ENCODE data around the gene SYNE2. TPM values are rescaled to one million over a fixed set of nuclear protein-coding genes. Genes with fewer than 3 reads are reported as not detected.

The SYNE2 gene
- total RNA-seq, 4 donors from 2014 or later: 96.9 to 207 (median 182) TPM

DNA sequence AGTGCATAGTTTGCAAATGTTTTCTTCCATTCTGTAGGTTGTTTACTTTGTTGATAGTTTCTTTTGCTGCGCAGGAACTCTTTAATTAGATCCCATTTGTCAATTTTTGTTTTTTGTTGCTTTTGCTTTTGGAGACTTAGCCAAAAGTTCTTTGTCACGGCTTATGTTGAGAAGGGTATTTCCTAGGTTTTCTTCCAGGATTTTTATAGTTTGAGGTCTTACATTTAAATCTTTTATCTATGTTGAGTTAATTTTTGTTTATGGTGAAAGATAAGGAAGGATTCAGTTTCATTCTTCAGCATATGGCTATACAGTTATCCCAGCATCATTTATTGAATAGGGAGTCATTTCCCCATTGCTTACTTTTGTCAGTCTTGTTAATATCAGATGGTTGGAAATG, 51.9 kb downstream of the SYNE2 start:
- no peak for DNase-seq
- Histone ChIP-seq H3K27ac (no peak overlapping the region), H3K9me3 (no peaks in the 10 kb centered on the region), H3K4me3 (no peak overlapping the region), H3K4me1 (peaks cover 12 to 13% of the 10 kb centered on the region in 2 donors), H3K27me3 (no peaks in the 10 kb centered on the region), H3K36me3 (no peaks in the 10 kb centered on the region)
- intact Hi-C loops (cut with DNase I; ENCODE audit: low total_unique reads): no loop called here
- no peak for ATAC-seq
- in situ Hi-C loops (cut with MboI; ENCODE audit: low sequenced_read_pairs in 4 of 4): no loop called here
- TF ChIP-seq POLR2A (IDR thresholded peaks at IDR 0.05): no peak
- TF ChIP-seq, protein P1, sequence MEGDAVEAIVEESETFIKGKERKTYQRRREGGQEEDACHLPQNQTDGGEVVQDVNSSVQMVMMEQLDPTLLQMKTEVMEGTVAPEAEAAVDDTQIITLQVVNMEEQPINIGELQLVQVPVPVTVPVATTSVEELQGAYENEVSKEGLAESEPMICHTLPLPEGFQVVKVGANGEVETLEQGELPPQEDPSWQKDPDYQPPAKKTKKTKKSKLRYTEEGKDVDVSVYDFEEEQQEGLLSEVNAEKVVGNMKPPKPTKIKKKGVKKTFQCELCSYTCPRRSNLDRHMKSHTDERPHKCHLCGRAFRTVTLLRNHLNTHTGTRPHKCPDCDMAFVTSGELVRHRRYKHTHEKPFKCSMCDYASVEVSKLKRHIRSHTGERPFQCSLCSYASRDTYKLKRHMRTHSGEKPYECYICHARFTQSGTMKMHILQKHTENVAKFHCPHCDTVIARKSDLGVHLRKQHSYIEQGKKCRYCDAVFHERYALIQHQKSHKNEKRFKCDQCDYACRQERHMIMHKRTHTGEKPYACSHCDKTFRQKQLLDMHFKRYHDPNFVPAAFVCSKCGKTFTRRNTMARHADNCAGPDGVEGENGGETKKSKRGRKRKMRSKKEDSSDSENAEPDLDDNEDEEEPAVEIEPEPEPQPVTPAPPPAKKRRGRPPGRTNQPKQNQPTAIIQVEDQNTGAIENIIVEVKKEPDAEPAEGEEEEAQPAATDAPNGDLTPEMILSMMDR (IDR thresholded peaks at IDR 0.05 in 4 of 5, conservative IDR thresholded peaks at IDR 0.05 in 1 of 5): no peak

DNA sequence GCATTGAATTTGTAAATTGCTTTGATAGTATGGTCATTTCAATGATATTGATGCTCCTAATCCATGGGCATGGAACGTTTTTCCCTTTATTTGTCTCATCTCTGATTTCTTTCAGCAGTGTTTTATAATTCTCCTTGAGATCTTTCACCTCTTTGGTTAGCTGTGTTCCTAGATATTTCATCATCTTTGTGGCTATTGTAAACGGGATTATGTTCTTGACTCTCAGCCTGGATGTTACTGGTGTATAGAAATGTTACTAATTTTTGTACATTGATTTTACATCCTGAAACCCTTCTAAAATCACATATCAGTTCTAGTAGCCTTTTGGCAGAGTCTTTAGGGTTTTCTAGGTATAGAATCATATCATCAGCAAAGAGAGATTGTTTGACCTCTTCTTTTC, 52.6 kb downstream of the SYNE2 start:
- DNase-seq (no peak), ATAC-seq (no peak)
- TF ChIP-seq, protein P1 (IDR thresholded peaks at IDR 0.05 in 4 of 5, conservative IDR thresholded peaks at IDR 0.05 in 1 of 5): no peak
- no peak for TF ChIP-seq POLR2A (IDR thresholded peaks at IDR 0.05)
- Histone ChIP-seq H3K9me3 (no peaks in the 10 kb centered on the region), H3K27ac (no peak overlapping the region), H3K4me3 (no peak overlapping the region), H3K27me3 (no peaks in the 10 kb centered on the region), H3K4me1 (peaks cover 9 to 11% of the 10 kb centered on the region in 2 donors), H3K36me3 (no peaks in the 10 kb centered on the region)
- in situ Hi-C loops (cut with MboI; ENCODE audit: low sequenced_read_pairs in 4 of 4): no loop called here
- intact Hi-C loops (cut with DNase I; ENCODE audit: low total_unique reads): no loop called here

DNA sequence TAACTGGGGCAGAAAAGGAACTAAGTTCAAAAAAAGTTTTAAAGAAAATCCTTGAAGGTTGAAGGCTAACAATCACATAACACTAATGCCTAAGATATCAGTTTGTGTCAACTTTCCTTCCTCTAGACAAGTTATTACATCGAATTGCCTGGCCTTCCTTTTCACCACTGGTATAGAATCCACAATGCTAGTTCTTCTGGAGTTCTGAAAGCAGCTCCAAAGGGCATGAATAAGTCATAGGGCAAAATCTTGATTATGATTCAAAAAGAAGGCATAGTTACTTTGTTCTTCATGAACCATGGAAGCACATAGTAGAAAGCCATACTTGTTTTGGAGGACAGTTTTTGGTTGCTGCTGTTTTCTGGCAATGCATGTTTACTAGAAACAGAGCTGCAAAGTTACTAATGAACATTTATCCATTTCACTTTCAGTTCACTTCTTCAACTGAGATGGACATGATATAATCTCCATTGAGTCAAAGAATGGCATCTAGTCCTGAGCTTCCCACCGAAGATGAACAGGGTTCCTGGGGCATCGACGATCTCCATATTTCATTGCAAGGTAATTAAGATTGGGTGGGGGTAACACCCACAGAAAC, 56.0 kb downstream of the SYNE2 start:
- H3K9me3 ChIP-seq: no peaks in the 10 kb centered on the region
- H3K4me3 ChIP-seq: peak overlapping the region in 1 of 4 donors; percentile 23
- intact Hi-C loops (cut with DNase I; ENCODE audit: low total_unique reads): no loop called here
- DNase-seq (no peak), ATAC-seq (no peak)
- in situ Hi-C loops (cut with MboI; ENCODE audit: low sequenced_read_pairs in 4 of 4): no loop called here
- H3K27ac ChIP-seq: no peak overlapping the region
- peaks cover 7 to 10% of the 10 kb centered on the region in 2 donors for H3K4me1 ChIP-seq
- no peaks in the 10 kb centered on the region for H3K27me3 ChIP-seq
- TF ChIP-seq, protein P1 (IDR thresholded peaks at IDR 0.05 in 4 of 5, conservative IDR thresholded peaks at IDR 0.05 in 1 of 5): no peak
- TF ChIP-seq POLR2A (IDR thresholded peaks at IDR 0.05): no peak
- no peaks in the 10 kb centered on the region for H3K36me3 ChIP-seq

DNA sequence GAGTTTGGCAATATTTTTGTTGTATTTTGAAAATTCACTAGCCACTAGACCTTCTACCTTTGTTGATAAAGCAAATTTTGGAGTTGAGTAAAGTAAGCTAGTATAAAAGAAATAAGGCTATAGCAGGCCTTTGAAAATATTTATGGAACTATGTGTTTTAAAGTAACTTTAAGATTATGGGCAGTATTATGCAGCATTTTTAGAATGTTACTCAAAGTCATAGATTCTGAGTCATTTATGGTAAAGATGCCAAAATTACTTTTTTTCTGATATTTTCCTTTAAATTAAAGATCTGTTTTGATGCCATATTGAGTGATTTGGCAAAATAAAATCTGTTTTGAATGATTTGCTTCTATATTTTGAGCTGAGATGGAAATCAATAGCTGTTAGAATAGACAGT, 57.2 kb downstream of the SYNE2 start:
- DNase-seq: no peak
- Histone ChIP-seq H3K27me3 (no peaks in the 10 kb centered on the region), H3K4me3 (no peak overlapping the region), H3K9me3 (no peaks in the 10 kb centered on the region), H3K36me3 (no peaks in the 10 kb centered on the region), H3K27ac (no peak overlapping the region), H3K4me1 (peaks cover 7 to 10% of the 10 kb centered on the region in 2 donors)
- in situ Hi-C loops (cut with MboI; ENCODE audit: low sequenced_read_pairs in 4 of 4) (no loop called here), intact Hi-C loops (cut with DNase I; ENCODE audit: low total_unique reads) (no loop called here)
- TF ChIP-seq POLR2A (IDR thresholded peaks at IDR 0.05): no peak
- TF ChIP-seq, protein P1 (IDR thresholded peaks at IDR 0.05 in 4 of 5, conservative IDR thresholded peaks at IDR 0.05 in 1 of 5): no peak
- no peak for ATAC-seq
